ENCODE measurements around the gene PPFIBP1.

The PPFIBP1 gene

GRCh38 chr12:27523642-27524493 lies at the start of gene PPFIBP1:
Gene PPFIBP1, plus strand, starts transcription at chr12:27524206. Its CDS starts 109,191 bp downstream, at chr12:27633397.
- DNase-seq = peak; percentile 96 to 98 (median 97)

DNA sequence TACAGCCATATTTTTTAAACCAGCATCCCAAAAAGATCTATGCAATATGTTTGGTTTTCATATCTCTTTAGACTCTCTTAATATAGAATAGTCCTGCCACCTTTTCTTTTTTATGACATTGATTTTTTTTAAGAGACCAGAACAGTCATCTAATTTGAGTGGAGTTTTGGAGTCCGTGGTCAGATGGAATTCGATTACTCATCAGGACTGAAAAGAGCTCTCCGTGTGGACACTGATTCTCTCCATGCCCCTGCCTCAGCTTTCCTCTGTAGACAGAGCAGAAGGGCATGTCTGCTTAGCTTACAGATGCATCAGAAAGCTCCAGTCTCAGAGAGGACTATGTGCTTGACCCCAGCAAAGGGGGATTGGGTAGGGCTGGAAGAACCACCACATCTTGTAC lies 49.7 kb upstream of the PPFIBP1 start:
- DNase-seq = no peak

DNA sequence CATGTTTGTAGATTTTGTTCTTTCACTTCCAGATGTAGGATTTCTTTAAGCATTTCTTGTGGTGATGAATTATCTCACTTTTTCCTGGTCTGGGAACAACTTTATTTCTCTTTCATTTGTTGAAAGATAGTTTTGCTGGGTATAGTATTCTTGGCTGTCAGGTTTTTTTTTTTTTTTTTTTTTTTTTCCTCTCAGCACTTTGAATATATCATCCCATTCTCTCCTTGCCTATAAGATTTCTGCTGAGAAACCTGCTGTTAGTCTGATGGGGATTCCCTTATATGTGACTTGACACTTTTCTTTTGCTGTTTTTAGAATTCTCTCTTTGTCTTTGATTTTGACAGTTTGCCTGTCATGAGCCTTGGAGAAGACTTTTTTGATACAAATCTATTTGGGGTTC lies 47.0 kb upstream of the PPFIBP1 start:
- no peak for DNase-seq

- DNase-seq = no peak
Measured at GRCh38 chr12:27478949-27479348, 45.1 kb upstream of the PPFIBP1 start.

DNA sequence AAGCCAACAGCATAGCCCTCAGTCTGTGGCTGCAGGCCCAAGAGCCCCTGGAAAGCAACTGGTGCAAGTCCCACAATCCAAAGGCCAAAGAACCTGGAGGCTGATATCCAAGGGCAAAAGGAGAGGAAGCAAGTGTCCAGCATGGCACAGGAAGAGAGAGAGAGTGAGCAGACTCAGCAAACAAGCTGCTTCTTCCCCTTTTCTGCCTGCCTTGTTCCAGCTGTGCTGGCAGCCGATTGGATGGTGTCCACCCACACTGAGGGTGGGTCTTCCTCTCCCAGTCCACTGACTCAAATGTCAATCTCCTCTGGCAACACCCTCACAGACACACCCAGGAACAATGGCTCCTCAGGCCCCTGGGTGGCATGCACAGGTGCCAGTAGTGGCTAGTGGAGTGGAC lies 44.0 kb upstream of the PPFIBP1 start:
- DNase-seq = peak in 2 of 3 donors; percentile 13 to 18

DNA sequence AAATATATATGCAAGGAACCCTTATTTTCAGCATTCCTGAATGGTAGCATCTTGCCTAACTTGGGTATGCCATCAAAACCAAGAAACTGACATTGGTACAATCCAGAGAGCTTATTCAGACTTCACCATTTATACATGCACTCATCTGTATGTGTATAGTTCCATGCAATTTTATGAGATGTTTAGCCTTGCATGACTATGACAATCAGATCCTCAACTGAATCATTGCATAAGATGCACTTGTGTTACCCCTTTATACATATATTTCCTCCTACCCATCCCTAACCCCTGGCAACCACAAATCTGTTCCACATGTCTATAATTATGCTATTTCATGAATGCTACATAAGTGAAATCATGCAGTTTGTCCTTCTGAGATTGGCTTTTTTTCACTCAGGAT lies 37.0 kb upstream of the PPFIBP1 start:
- DNase-seq = no peak

- no peak for DNase-seq
Measured at GRCh38 chr12:27488479-27488878, 35.5 kb upstream of the PPFIBP1 start.

GRCh38 chr12:27491226-27491625 lies 32.8 kb upstream of the PPFIBP1 start:
- DNase-seq = no peak

- DNase-seq = no peak
Measured at GRCh38 chr12:27493260-27493940, 30.6 kb upstream of the PPFIBP1 start.

- DNase-seq = no peak
Measured at GRCh38 chr12:27497446-27497845, 26.6 kb upstream of the PPFIBP1 start.

- DNase-seq = no peak
Measured at GRCh38 chr12:27498149-27498548, 25.9 kb upstream of the PPFIBP1 start.

DNA sequence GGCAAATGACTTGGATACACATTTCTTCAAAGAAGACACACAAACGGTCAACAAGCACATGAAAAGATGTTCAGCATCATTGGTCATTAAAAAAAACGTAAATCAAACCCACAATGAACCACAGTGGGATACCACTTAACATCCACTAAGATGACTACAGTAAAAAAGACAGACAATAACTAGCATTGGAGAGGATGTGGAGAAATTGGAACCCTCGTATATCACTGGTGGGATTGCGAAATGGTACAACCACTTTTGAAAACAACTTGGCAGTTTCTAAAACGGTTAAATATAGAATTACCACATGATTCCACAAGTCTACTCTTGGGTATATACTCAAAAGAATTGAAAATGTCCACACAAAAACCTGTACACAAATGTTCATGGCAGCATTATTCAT lies 25.2 kb upstream of the PPFIBP1 start:
- no peak for DNase-seq

DNA sequence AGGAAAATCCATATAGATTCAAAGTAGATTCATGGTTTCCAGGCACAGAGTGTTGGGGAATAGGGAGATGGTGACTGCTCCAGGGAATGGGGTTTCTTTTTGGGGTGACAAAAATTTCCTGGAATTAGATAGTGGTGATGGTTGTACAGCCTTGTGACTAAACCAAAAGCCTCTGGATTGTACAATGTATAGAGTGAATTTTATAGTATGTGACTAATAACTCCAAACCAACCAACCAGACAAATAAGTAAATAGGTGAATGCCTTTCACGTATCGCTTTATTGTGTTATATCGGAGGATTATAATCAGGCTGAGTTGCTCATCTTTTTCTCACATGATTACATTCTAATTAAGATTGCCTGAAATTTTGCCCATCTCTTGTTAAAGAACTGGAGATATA lies 24.6 kb upstream of the PPFIBP1 start:
- no peak for DNase-seq

DNA sequence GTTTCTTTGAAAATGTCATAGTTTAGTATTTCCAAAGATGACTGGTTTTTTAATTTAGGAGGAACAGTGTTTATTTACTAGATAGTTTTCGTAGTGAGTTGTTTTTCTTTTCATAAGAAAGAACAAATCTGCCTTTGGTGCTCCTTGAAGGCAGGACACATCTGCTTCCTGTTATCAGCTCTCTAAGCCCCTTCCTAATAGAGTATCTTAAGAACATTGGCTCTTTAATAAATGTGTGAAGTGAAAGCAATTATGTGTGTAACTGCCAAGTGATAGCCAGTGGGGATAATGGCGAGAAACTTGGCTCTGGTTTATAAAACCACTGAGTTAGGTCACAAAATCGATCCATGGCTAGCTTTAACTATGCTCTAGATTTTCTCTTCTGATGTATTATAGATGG lies 23.5 kb upstream of the PPFIBP1 start:
- no peak for DNase-seq

DNA sequence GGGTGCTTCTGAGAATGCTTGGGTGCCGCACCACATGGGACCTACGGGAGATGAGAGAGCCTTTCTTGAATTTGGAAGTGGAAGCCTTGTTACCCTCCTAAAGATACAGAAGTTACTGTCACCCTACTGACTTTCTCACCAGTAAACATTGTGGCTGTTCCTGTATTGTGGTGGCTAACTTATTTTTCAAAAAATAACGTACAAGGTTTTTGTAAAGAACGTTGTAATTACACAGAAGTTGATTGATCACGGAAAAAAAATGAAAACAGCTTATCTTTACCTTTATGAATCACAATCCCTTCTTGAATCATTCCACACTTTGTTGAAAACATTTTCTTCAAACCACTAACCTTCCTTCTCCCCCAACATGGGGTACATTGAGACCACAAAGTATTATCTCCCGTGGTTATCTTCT lies 22.0 kb upstream of the PPFIBP1 start:
- DNase-seq = no peak

DNA sequence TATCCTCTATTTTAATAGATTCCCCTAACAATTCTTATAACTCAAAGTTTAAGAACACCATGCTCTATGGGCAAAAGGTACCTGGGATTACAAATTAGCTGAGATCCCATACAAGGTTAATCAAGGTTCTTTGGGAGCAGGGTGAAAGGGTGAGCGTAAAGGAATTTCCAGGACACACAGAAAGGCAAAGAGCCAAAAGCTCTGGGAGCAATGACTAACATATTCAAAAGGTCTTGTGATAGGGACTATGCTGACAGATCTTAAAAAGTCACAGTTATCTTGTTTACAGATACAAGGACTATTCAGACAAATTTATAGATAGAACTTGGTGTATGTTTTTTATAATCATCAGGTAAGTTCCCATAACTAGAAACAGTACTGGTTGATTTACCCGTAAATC lies 19.5 kb upstream of the PPFIBP1 start:
- DNase-seq = no peak

DNA sequence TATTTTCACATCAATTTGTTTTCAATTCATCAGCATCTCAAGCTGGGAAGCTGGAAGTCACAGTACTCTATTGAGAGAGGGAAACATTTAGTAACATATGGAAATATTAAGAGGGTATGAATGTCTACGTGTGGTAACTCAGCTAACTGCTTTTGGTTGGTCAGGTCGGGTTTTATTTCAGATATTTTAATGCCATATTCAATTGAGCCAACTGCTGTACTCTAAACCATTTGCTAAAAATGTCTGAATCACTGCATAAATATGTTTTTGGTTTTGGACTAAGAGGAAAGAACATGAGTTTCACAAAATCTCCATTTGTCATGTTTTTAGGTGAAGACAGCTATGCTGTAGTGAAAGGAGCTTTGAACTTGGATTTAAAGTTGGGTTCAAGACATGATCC lies 18.9 kb upstream of the PPFIBP1 start:
- DNase-seq = no peak

DNA sequence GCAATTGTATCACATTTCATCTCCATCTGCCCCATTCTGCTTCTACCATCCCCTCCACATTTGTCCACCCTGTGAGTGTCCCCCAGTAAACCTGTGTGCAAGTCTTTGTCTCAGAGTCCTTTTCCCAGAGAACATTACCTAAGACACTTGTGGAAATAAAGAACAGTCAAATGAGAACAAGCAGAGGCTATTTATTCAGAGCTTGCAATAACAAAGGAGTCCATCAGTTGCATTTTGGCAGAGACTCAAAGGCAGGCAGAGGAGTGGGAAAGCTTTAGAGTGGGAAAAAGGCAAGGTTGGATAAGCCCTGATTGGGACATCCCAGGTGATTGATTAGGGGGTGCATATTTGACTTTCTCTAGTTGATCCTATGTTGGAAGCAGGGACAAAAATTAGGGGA lies 18.2 kb upstream of the PPFIBP1 start:
- no peak for DNase-seq

- DNase-seq = no peak
Measured at GRCh38 chr12:27506645-27507189, 17.3 kb upstream of the PPFIBP1 start.

DNA sequence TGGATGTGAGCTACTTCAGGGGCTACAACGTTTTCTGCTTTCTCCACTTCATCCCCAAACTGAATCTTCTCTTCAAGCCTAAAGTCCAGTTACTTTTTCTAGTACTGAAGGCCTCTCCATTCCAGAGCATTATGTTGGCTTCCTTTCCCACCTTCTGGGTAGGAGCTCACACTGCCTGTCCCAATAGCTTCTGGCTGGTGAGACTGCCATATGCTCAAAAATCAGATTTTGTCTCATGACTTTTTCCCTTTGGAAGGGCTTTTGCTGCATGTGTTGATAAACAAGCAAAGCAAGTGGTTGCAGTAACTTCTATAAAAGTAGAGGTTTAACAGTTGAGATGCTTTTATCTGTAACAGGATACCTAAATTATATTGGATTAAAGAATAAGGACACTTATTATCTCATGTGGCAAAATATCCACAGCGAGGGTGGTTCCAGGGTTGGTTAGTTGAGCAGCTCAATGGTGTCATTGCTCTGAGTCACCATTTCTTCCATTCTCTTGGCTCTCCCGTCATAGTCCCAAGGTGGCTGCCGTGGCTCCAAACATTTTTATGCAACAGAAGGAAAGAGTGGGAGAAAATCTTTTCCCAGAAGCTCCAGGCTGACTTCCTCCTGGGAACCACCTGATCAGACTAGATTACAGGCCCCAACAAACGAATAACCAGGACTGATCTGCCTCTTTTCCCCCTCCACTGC lies 15.1 kb upstream of the PPFIBP1 start:
- no peak for DNase-seq

DNA sequence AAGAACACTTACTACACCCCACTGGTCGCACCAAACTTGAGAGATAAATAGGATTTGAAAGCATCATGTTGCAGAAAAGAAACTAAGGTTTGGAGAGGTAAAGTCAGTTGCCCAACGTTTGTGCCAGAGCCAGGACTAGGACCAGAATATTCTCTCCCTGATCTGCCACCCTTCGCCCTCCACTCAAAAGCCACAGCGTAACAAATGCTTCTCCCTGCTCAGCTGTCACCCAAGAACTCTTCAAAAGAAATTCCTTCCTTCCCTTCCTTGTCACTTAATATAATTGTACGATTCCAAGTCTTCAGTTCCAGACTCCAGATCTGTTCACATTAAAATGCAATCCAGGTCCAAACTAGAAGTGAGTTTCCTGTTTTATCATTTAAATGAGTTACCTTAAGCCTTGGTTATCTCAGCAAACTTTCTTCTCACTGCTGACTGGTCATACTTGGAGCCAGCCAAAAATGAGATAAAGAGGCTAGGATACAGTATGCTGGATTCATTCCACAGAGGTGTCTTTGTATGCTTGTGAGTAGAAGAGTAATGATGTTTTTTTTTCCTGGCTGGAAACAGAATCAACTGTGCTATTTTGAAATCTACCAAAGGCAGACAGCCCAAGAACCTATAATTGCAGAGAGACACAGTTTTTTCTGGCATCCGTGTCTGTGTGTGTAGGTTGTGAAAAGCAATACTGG lies 12.8 kb upstream of the PPFIBP1 start:
- no peak for DNase-seq

GRCh38 chr12:27511723-27512045 lies 12.3 kb upstream of the PPFIBP1 start:
- no peak for DNase-seq

All from suppressor macrophage treated with lipopolysaccharide for 1 hour (primary cell).